ENCODE results near the gene IFITM10.

DNA sequence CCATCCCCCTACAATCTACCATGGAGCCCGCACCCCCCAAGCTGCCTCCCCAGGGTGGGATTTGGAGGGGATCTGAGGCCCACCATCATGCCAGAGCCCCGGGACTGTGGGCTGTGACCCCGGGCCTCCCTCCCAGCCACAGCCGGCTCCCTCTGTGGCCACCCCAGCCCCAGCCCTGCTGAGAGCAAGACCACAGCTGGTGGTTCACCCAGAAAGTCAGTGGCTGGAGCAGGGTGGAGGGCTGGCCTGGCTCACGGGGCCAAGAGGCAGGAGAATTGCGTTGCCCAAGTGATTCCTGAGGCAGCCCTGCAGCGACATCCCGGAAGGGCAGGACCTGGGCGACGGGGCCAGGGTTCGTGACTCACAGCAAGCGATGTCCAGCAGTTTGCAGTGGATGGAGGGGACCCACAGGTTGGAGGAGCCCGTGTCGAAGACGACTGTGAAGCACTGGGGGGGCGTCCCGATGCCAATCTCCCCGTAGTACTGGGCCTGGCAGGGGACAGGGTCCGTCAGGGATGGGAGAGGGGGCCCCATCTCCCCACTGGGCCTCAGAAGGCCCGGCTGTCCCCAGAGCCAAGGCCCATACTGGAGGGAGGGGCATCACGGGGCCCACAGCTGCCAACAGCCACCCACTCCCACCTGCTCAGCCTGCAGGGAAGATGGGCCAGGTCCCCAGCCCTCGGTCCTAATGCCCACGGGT is 8.9 kb upstream of the IFITM10 start:
- TF ChIP-seq, protein P1, sequence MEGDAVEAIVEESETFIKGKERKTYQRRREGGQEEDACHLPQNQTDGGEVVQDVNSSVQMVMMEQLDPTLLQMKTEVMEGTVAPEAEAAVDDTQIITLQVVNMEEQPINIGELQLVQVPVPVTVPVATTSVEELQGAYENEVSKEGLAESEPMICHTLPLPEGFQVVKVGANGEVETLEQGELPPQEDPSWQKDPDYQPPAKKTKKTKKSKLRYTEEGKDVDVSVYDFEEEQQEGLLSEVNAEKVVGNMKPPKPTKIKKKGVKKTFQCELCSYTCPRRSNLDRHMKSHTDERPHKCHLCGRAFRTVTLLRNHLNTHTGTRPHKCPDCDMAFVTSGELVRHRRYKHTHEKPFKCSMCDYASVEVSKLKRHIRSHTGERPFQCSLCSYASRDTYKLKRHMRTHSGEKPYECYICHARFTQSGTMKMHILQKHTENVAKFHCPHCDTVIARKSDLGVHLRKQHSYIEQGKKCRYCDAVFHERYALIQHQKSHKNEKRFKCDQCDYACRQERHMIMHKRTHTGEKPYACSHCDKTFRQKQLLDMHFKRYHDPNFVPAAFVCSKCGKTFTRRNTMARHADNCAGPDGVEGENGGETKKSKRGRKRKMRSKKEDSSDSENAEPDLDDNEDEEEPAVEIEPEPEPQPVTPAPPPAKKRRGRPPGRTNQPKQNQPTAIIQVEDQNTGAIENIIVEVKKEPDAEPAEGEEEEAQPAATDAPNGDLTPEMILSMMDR (IDR thresholded peaks at IDR 0.05) = no peak
- TF ChIP-seq POLR2A (IDR thresholded peaks at IDR 0.05) (no peak), EP300 (IDR thresholded peaks at IDR 0.05) (no peak), POLR2AphosphoS5 (IDR thresholded peaks at IDR 0.05) (no peak)
